AG04449 (cell line): ENCODE data around the gene HTATIP2.
"Not testable (repeated sequence)": the region's sequence is repeated elsewhere in the genome, so short reads cannot be mapped to it uniquely, and the experiment has no call there.

ENCODE experiments used
- CTCF ChIA-PET: fragments of 350-600 bp; formaldehyde crosslinking; extraction: SDS; loops from one replicate; lab custom pipeline; 2021; ENCODE audit warnings: antibody characterized with exemption; lab: Yijun Ruan, JAX
- POLR2A ChIA-PET: fragments of 400-600, 350-600 bp; formaldehyde crosslinking; extraction: SDS; loops from one replicate; lab custom pipeline; 2020; ENCODE audit warnings: antibody characterized with exemption, inconsistent platforms; lab: Yijun Ruan, JAX
- DNase-seq: peaks from one replicate; pipeline ENCODE4 v3.0.0-alpha.2; 2010; ENCODE audit warnings: low read depth, low spot score
- H3K4me3 ChIP-seq: 2 replicates; pipeline ENCODE4 v1.5.1; 2011; ENCODE audit warnings: low read depth, mild to moderate bottlenecking, control low read depth, low read length
- CTCF ChIP-seq: IDR thresholded peaks from one replicate; pipeline ENCODE4 v1.5.1; 2011; ENCODE audit warnings: mild to moderate bottlenecking, moderate library complexity, low read length, control low read depth, inconsistent platforms; ENCODE audit not compliant: insufficient read depth; ENCODE audit errors: missing control alignments

HTATIP2 gene

GRCh38 chr11:20355221-20356219 lies 8.0 kb upstream of the HTATIP2 start:
- peak; percentile 58 for TF ChIP-seq CTCF
- no peak overlapping the region for H3K4me3 ChIP-seq
- POLR2A ChIA-PET = no interaction called here
- DNase-seq = no peak
- CTCF ChIA-PET = interaction anchor here (0.6 to 12.6 kb wide), 26 partner anchors 11 to 1188 kb away, joined by 3 to 160 read pairs (median 5); partner anchors contain the start of gene HTATIP2

- no peak for DNase-seq
- TF ChIP-seq CTCF = no peak
- POLR2A ChIA-PET = no interaction called here
- CTCF ChIA-PET = interaction anchor here (5.3 to 12.6 kb wide), 2 partner anchors 230 to 452 kb away, joined by 59 to 160 read pairs; no protein-coding TSS in a partner anchor
- H3K4me3 ChIP-seq = no peak overlapping the region
These were observed 6.4 kb upstream of the HTATIP2 start for GRCh38 chr11:20357150-20357549.

GRCh38 chr11:20360650-20361049 lies 2.9 kb upstream of the HTATIP2 start:
- POLR2A ChIA-PET = no interaction called here

GRCh38 chr11:20362481-20362880 lies 1.0 kb upstream of the HTATIP2 start:
- no peak overlapping the region for H3K4me3 ChIP-seq
- POLR2A ChIA-PET = no interaction called here
- no peak for DNase-seq
- CTCF ChIA-PET = interaction anchor here (2.5 to 8.3 kb wide), 2 partner anchors 9 to 24 kb away, joined by 7 to 80 read pairs; no protein-coding TSS in a partner anchor
- no peak for TF ChIP-seq CTCF

More at GRCh38 chr11:20360650-20361049, 2.9 kb upstream of the HTATIP2 start:
- DNase-seq = no peak
- no peak overlapping the region for H3K4me3 ChIP-seq
- TF ChIP-seq CTCF = no peak
- CTCF ChIA-PET = interaction anchor here (0.6 to 12.6 kb wide), 3 partner anchors 26 to 1290 kb away, joined by 3 to 160 read pairs (median 3); no protein-coding TSS in a partner anchor

GRCh38 chr11:20363149-20363499 lies 390 bp upstream of the HTATIP2 start:
- no peak for TF ChIP-seq CTCF
- ChIA-PET CTCF (interaction anchor here (2.5 to 8.3 kb wide), 2 partner anchors 10 to 23 kb away, joined by 7 to 80 read pairs; no protein-coding TSS in a partner anchor), POLR2A (no interaction called here)
- peak overlapping the region; percentile 63 for H3K4me3 ChIP-seq
- no peak for DNase-seq

- TF ChIP-seq CTCF = no peak
- POLR2A ChIA-PET = interaction anchor here (1.2 kb wide), 1 partner anchor 11 kb away, joined by 3 read pairs; no protein-coding TSS in a partner anchor
- peak overlapping the region; percentile 63 for H3K4me3 ChIP-seq
- CTCF ChIA-PET = interaction anchor here (0.9 to 8.3 kb wide), 5 partner anchors 8 to 236 kb away, joined by 3 to 80 read pairs (median 7); no protein-coding TSS in a partner anchor
- DNase-seq = no peak
These were observed 853 bp downstream of the HTATIP2 start for GRCh38 chr11:20364341-20364792.

- H3K4me3 ChIP-seq, DNase-seq, POLR2A ChIA-PET: not testable (repeated sequence)
- CTCF ChIA-PET = interaction anchor here (1.2 to 8.3 kb wide), 2 partner anchors 12 to 234 kb away, joined by 4 to 80 read pairs; no protein-coding TSS in a partner anchor
These were observed 2.0 kb downstream of the HTATIP2 start for GRCh38 chr11:20365465-20365864.
